Calu3 (cell line): Measurements from ENCODE around the gene RNU2-63P. TPM values are rescaled to one million over a fixed set of nuclear protein-coding genes. Genes with fewer than 3 reads are reported as not detected.
A peak's percentile ranks its signal among the peaks of the same experiment; 100 is the strongest.

Experiments
- BruUV-seq: library from RNA; stranded (reverse); fragments of 400-500 nt; replicated peaks from 2 replicates; lab custom pipeline; 2021; lab: Mats Ljungman, UMichigan
- CTCF ChIA-PET: fragments of 300-600 bp; sonication (Branson Sonifier 250); formaldehyde crosslinking; loops from one replicate; lab custom pipeline; 2022; ENCODE audit warnings: antibody characterized with exemption; lab: Charles Lee
- DNase-seq: peaks from one replicate; pipeline ENCODE4 v3.0.0; 2022
- H3K27ac Mint-ChIP-seq: one replicate; pipeline ENCODE4 v1.8.0; 2022; ENCODE audit warnings: mixed read lengths; ENCODE audit not compliant: unreplicated experiment
- H3K27me3 Mint-ChIP-seq: one replicate; pipeline ENCODE4 v1.8.0; 2022; ENCODE audit warnings: mixed read lengths; ENCODE audit not compliant: unreplicated experiment
- H3K36me3 Mint-ChIP-seq: one replicate; pipeline ENCODE4 v1.8.0; 2022; ENCODE audit warnings: mild to moderate bottlenecking, moderate library complexity, mixed read lengths; ENCODE audit not compliant: insufficient read depth, unreplicated experiment
- H3K4me1 Mint-ChIP-seq: one replicate; pipeline ENCODE4 v1.8.0; 2022; ENCODE audit warnings: mild to moderate bottlenecking, low read depth, mixed read lengths; ENCODE audit not compliant: unreplicated experiment
- H3K4me3 Mint-ChIP-seq: one replicate; pipeline ENCODE4 v1.8.0; 2022; ENCODE audit warnings: mild to moderate bottlenecking, low read depth, moderate library complexity, mixed read lengths; ENCODE audit not compliant: unreplicated experiment
- H3K9me3 Mint-ChIP-seq: one replicate; pipeline ENCODE4 v1.8.0; 2022; ENCODE audit warnings: low read depth, mixed read lengths; ENCODE audit not compliant: unreplicated experiment
- CTCF ChIP-seq: fragments of 200-600 bp; IDR thresholded peaks from one replicate; pipeline ENCODE4 v1.8.0; 2022; ENCODE audit warnings: antibody characterized with exemption; ENCODE audit not compliant: unreplicated experiment
- intact Hi-C: fragments of 100-400 bp; cut with micrococcal nuclease; formaldehyde crosslinking; loops from one replicate; pipeline ENCODE4 v1.10.0; 2022; ENCODE audit not compliant: unreplicated experiment
- total RNA-seq: library from RNA; stranded (reverse); gene quantifications from 2 replicates; pipeline ENCODE4 v1.2.3, GENCODE V29; 2022

The RNU2-63P gene
- total RNA-seq, 1 experiment from 2014 or later, result not detected

GRCh38 chr2:88058191-88058590, 41.8 kb upstream of the RNU2-63P start:
- no peaks in the 10 kb centered on the region for H3K27me3 Mint-ChIP-seq
- peak overlapping the region; percentile 79 for H3K27ac Mint-ChIP-seq
- H3K9me3 Mint-ChIP-seq, result no peaks in the 10 kb centered on the region
- no peak for DNase-seq
- CTCF ChIA-PET, result no interaction called here
- intact Hi-C loops, result no loop called here
- no peak overlapping the region for H3K4me3 Mint-ChIP-seq
- TF ChIP-seq CTCF, result no peak
- BruUV-seq, result no TSS peak
- peaks cover 32% of the 10 kb centered on the region for H3K36me3 Mint-ChIP-seq
- H3K4me1 Mint-ChIP-seq, result peaks cover 41% of the 10 kb centered on the region

DNA sequence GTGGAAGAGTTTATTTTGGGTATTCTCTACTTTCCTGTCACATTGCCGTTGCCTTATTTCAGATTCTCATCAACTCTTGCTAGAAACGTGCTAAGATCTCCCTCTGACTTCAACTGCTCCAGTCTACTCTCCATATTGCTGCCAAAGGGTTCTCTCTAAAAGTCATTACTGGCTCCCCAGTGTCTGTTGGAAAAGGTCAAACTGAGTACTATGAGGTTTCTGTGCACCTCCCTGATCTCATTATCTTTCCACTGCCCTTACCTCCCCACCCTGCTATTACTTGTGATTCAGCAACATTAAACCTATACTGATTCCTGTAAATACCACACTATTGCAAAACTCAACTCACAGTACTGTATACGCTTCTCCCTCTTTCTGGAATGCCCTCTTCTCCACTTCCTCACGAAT, 41.1 kb upstream of the RNU2-63P start:
- CTCF ChIA-PET, result no interaction called here
- BruUV-seq, result no TSS peak
- Mint-ChIP-seq H3K4me1 (peaks cover 45% of the 10 kb centered on the region), H3K4me3 (peak overlapping the region; percentile 8), H3K27me3 (no peaks in the 10 kb centered on the region), H3K9me3 (no peaks in the 10 kb centered on the region), H3K36me3 (peaks cover 40% of the 10 kb centered on the region), H3K27ac (peak overlapping the region; percentile 79)
- intact Hi-C loops, result no loop called here
- TF ChIP-seq CTCF, result no peak
- no peak for DNase-seq

DNA sequence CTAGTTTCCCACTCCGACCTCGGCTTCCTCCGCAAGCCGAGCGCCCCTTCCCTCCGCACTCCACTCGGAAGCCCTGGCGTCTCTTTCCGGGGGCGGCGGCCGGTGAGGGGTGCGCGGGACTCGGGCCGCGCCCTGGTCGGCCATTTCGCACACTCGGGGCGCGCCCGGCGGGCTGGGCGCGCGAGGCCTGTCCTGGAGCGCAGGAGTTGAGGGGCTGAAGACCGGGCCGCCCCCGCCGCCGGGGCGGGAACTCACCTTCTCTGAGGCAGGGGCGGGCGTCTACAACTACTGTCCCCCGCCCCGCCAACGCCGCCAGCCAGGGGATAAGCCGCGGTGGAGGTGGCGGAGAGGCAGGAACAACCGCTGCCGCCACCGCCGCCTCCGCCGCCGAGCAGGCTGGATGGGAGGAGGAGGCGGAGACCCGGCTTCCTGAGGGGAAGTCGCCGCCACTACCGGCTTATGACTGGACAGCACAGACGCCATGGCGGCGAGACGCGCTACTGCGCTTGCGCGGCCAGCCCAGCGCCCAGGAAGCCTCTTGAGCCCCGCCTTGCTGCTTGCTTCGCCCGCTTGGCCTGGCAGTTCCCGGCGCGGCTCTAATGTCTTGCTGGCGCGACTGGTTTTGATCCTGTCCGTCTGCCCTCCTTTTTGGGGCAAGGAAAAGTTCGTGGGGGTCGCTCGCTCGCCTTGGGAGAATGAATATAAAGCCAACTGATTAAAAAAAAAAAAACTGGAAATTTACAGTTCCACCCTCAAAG, 39.2 kb upstream of the RNU2-63P start, which contains the start of gene KRCC1:
Gene KRCC1, minus strand, starts transcription at position 413 of the 758 bp plus-strand sequence. CDS start 27,220 bp downstream, outside the sequence.
- intact Hi-C loops, result no loop called here
- Mint-ChIP-seq H3K27me3 (no peaks in the 10 kb centered on the region), H3K4me1 (peaks cover 45% of the 10 kb centered on the region), H3K4me3 (peak within 1 kb of the TSS; percentile 79), H3K36me3 (peaks cover 54% of the 10 kb centered on the region), H3K27ac (peak within 1 kb of the TSS; percentile 79), H3K9me3 (no peaks in the 10 kb centered on the region)
- CTCF ChIA-PET, result interaction anchor here (1.0 kb wide), 1 partner anchor 17 kb away, joined by 4 read pairs; no protein-coding TSS in a partner anchor
- TSS peak; percentile 93 for BruUV-seq
- peak; percentile 95 for DNase-seq
- TF ChIP-seq CTCF, result no peak

DNA sequence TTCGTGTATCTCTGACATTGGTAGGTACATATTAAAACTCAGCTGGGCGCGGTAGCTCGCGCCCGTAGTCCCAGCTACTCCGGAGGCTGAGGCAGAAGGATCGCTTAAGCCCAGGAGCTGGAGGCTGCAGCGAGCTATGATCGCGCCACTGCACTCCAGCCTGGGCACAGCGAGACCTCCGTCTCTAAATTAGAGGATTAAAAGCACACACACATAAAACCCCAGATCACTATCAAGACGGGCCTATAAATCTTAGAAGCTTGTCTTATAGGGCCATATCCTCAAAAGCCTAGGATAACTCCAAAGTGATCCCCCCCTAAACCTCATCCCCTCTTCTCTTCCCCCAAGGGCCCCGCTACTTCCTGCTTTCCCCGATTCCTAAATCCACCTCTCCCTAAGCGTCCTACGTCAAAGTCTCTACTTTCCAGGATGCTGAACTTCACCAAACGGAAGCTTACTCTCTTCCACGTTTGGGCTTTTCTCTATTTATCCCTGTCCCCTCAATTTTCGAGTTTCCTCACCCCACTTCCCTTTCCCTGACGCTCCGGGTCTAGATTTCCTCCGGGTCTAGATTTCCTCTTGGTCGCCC, 38.5 kb upstream of the RNU2-63P start:
- CTCF ChIA-PET, result interaction anchor here (1.0 kb wide), 1 partner anchor 17 kb away, joined by 4 read pairs; no protein-coding TSS in a partner anchor
- Mint-ChIP-seq H3K4me1 (peaks cover 45% of the 10 kb centered on the region), H3K36me3 (peaks cover 54% of the 10 kb centered on the region), H3K9me3 (no peaks in the 10 kb centered on the region), H3K4me3 (peak overlapping the region; percentile 79), H3K27ac (peak overlapping the region; percentile 79), H3K27me3 (no peaks in the 10 kb centered on the region)
- intact Hi-C loops, result no loop called here
- no peak for DNase-seq
- no peak for TF ChIP-seq CTCF
- BruUV-seq, result no TSS peak
